HEK293 (cell line): ENCODE measurements around the gene THOC7.

Source experiments
- CTCF ChIP-seq: fragments of 450-650 bp; formaldehyde crosslinking; IDR thresholded peaks from 2 replicates; pipeline ENCODE4 v1.5.1; 2016; ENCODE audit warnings: missing biosample characterization, missing genetic modification characterization
- PRDM10 ChIP-seq: fragments of 450-650 bp; formaldehyde crosslinking; IDR thresholded peaks from 2 replicates; pipeline ENCODE4 v1.5.1; 2016; ENCODE audit warnings: missing biosample characterization, missing genetic modification characterization
- PRDM2 ChIP-seq: fragments of 450-650 bp; formaldehyde crosslinking; IDR thresholded peaks from 2 replicates; pipeline ENCODE4 v1.5.1; 2016; ENCODE audit warnings: missing biosample characterization, missing genetic modification characterization, borderline replicate concordance
- TRIM28 ChIP-seq: IDR thresholded peaks from 2 replicates; pipeline ENCODE4 v1.6.1; 2011; ENCODE audit warnings: low read length, control low read depth, borderline replicate concordance
- ZNF146 ChIP-seq: fragments of 450-650 bp; formaldehyde crosslinking; IDR thresholded peaks from 2 replicates; pipeline ENCODE4 v1.5.1; 2016; ENCODE audit warnings: missing biosample characterization, missing genetic modification characterization
- ZNF416 ChIP-seq: fragments of 450-650 bp; formaldehyde crosslinking; IDR thresholded peaks from 2 replicates; pipeline ENCODE4 v1.5.1; 2016; ENCODE audit warnings: missing biosample characterization, missing genetic modification characterization

- TF ChIP-seq ZNF416, result no peak
- TF ChIP-seq CTCF (tag by site-specific recombination), result no peak
- TF ChIP-seq PRDM2, result no peak
- TF ChIP-seq PRDM10 (tag by site-specific recombination), result no peak
- no peak for TF ChIP-seq TRIM28
- no peak for TF ChIP-seq ZNF146 (tag by site-specific recombination)
These were observed 46.4 kb downstream of the THOC7 start for GRCh38 chr3:63817225-63817624.
